Upper lobe of right lung (tissue), 1 donor: ENCODE measurements around the gene SHB. TPM values are rescaled to one million over a fixed set of nuclear protein-coding genes. Genes with fewer than 3 reads are reported as not detected.

ENCODE experiments used
- ATAC-seq: fragments of 200-7000 bp; cut with Tn5 transposase; one replicate; pipeline ENCODE4 v1.9.1; 2020; ENCODE audit warnings: mild to moderate bottlenecking, moderate library complexity
- DNase-seq: peaks from one replicate; pipeline ENCODE4 v3.0.0-alpha.2; 2020
- H3K27ac ChIP-seq: fragments of 200-600 bp; one replicate; pipeline ENCODE4 v1.8.0; 2022
- H3K27me3 ChIP-seq: fragments of 200-600 bp; one replicate; pipeline ENCODE4 v1.8.0; 2022; ENCODE audit warnings: mild to moderate bottlenecking
- H3K36me3 ChIP-seq: fragments of 200-600 bp; one replicate; pipeline ENCODE4 v1.8.0; 2022
- H3K4me1 ChIP-seq: fragments of 200-600 bp; one replicate; pipeline ENCODE4 v1.8.0; 2022
- H3K4me3 ChIP-seq: fragments of 200-600 bp; one replicate; pipeline ENCODE4 v1.8.0; 2022; ENCODE audit warnings: mild to moderate bottlenecking
- H3K9me3 ChIP-seq: fragments of 200-600 bp; one replicate; pipeline ENCODE4 v1.8.0; 2022
- CTCF ChIP-seq: fragments of 200-600 bp; IDR thresholded peaks from one replicate; pipeline ENCODE4 v1.8.0; 2022; ENCODE audit warnings: antibody characterized with exemption
- intact Hi-C: fragments of 100-400 bp; cut with DNase I; formaldehyde crosslinking; loops from one replicate; pipeline ENCODE4 v1.11.0; 2022
- total RNA-seq: library from RNA; stranded (reverse); fragmentation: NEBNext Ultra II Directional; extraction: Animal tissue kit (Norgen Biotek cat#: 25700); gene quantifications from one replicate; pipeline ENCODE4 v1.2.1, GENCODE V29; 2021
- donor health status: DM: no; HTN: yes; CAD: no; lungs with severe emphysema.

SHB gene
- total RNA-seq, 1 donor from 2014 or later, result 33.4 TPM

DNA sequence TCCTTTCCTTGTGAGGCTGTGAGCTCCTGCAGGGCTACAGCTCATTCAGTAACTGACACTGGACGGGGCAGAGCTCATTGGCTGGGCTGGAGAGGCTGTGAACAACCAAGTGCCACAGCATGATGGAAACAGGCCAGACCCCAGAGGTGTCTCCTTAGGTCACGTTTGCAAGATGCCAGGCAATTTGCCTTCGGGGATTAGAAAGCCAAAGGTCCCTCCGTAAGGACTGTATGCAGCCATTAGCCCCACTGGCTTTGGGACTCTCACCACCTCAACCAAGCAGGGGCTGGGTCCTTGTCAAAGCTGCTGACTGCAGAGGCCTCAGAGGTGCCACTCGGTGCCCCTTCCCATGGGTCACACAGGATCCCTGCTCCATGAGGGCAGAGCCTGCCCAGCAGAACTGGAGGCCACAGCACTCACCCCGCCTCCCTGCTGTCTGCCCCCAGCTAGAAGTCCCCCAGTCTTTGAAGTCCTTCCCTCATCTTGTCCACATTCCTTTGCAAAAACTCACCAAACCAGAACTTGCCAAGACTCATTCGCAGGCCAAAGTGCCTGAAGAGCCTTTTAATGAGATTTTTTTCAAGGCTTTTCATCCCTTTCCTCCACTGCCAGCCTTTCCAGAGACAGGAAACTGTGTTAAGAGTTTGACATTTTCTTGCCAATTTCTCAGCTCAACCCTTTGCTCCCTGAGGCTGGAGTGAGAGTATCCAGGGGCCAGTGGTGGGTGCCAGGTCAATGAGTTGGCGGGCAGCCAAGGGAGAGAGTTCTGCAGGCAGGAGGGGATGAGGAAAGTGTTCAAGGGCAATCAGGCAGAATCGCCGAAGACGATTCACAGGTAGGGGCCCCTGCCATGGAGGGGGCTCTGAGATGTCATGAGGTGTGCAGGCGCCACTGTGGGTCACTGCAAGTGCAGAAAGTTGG lies 125.4 kb downstream of the SHB start:
- Histone ChIP-seq H3K27ac (peak overlapping the region; percentile 55), H3K27me3 (no peaks in the 10 kb centered on the region), H3K36me3 (peaks cover 18% of the 10 kb centered on the region), H3K4me1 (peaks cover 49% of the 10 kb centered on the region), H3K9me3 (no peaks in the 10 kb centered on the region), H3K4me3 (no peak overlapping the region)
- intact Hi-C loops, result no loop called here
- no peak for TF ChIP-seq CTCF
- ATAC-seq, result peak; percentile 35
- DNase-seq, result no peak

DNA sequence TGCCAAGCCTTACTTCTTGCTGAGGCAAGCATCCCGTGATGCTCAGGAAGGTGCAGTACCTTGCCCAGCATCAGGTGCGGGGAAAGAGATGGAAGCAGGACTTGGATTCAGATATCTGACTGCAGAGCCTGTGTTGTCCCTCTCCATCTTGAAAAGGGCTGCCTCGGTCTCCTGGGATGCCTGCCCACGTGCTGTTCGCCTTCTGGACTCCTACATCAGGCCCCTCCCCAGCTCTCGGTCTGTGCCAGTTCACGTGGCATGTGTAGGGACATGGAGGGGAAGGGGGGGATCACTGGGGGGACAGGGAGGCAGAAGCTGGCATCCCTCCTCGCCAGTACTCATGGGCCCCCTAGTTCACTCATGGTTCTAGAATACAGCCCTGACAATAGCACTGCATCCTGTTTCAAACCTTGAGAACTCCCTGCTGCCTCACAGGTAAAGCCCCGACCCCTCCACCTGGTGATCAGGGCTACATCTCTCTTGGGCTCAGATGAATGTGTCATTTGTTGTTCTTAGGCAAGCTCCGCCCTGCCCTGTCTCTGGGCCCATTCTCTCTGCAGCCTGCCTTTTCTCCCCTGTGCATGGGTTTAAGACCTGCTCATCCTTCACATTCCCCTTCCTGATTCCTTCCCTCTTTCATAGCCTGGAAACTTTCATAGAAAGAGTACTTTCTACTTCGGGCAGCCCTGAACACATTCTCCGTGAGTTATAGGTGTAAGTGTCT lies 126.2 kb downstream of the SHB start:
- DNase-seq (no peak), ATAC-seq (no peak)
- no peaks in the 10 kb centered on the region for H3K9me3 ChIP-seq
- H3K4me1 ChIP-seq, result peaks cover 47% of the 10 kb centered on the region
- peak overlapping the region; percentile 55 for H3K27ac ChIP-seq
- H3K4me3 ChIP-seq, result no peak overlapping the region
- intact Hi-C loops, result no loop called here
- no peak for TF ChIP-seq CTCF
- peaks cover 10% of the 10 kb centered on the region for H3K36me3 ChIP-seq
- H3K27me3 ChIP-seq, result no peaks in the 10 kb centered on the region

- H3K27me3 ChIP-seq, result no peaks in the 10 kb centered on the region
These were observed 127.8 kb downstream of the SHB start for GRCh38 chr9:37941253-37941652.

DNA sequence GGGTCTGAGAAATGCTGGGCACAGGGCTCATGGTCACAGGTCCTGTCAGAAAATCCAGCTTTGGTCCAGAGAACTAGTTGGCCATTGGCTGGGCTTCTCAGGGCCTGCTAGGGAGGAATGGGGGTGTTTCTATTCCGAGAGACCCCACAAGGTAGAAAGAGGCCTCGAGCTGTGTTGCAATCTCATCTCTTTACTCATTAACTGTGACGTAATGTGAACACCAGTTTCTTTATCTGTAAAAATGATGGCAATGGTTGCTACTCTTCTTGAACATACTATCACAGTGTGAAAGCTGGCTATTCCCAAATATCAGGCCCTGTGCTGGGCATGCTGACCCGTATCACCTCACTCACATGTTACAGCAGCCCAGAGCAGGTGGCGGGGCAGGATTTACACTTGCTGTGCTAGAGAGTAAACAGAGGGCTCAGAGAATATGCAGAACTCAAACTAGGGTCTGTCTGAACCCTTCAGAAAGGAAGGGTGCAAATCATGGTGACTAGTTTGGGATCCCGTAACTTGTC lies 129.4 kb downstream of the SHB start:
- DNase-seq, result no peak
- no peak for TF ChIP-seq CTCF
- Histone ChIP-seq H3K4me1 (peaks cover 41% of the 10 kb centered on the region), H3K36me3 (no peaks in the 10 kb centered on the region), H3K27me3 (no peaks in the 10 kb centered on the region), H3K27ac (no peak overlapping the region), H3K9me3 (no peaks in the 10 kb centered on the region), H3K4me3 (no peak overlapping the region)
- intact Hi-C loops, result no loop called here
- ATAC-seq, result no peak

More at GRCh38 chr9:37941253-37941652, 127.8 kb downstream of the SHB start:
- intact Hi-C loops, result no loop called here
- Histone ChIP-seq H3K36me3 (no peaks in the 10 kb centered on the region), H3K9me3 (no peaks in the 10 kb centered on the region), H3K27ac (no peak overlapping the region), H3K4me1 (peaks cover 43% of the 10 kb centered on the region), H3K4me3 (no peak overlapping the region)
- TF ChIP-seq CTCF, result no peak
- ATAC-seq (no peak), DNase-seq (no peak)

DNA sequence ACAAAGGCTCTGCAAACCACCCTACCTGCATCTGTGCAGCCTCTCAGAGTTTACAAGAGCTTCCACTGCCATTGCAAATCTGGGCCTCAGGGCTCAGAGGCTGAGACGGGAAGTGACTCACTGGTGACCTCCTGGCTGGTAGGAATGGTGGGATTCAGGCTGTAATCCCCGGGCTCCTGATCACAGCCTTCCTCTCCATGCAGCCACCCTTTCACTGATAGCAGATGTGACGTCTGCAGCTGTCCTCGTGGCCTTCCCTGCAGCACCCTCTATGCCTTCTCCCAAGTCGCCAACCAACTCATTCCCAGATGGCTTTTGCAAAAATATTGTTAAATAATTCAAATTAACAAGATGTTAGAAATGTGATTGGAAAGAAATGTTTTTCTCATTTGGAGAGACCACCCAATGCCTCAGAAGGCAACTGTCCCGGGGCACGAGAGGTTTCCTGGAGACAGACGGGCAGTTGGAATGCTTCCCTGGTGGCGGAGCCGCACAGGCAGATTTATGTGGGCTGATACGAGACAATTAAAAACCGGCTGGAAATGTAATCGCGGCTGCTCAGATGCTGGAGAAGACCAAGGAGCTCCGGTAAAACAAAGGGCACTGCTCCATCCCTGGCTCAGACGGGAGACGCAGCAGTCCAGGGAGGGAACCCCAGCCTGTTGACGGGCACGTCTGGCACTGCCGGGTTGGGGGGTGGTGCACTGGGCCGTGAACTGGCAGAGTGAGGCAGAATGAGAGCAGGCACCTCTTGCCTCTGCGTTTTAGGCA lies 130.7 kb downstream of the SHB start:
- no peak for ATAC-seq
- Histone ChIP-seq H3K27ac (no peak overlapping the region), H3K9me3 (no peaks in the 10 kb centered on the region), H3K36me3 (no peaks in the 10 kb centered on the region), H3K4me1 (peaks cover 28% of the 10 kb centered on the region), H3K27me3 (no peaks in the 10 kb centered on the region), H3K4me3 (no peak overlapping the region)
- intact Hi-C loops, result no loop called here
- DNase-seq, result no peak
- TF ChIP-seq CTCF, result no peak
